Esophagus mucosa (tissue), 1 donor: Measurements from ENCODE around the gene MYO1C. TPM values are rescaled to one million over a fixed set of nuclear protein-coding genes. Genes with fewer than 3 reads are reported as not detected.
A peak's percentile ranks its signal among the peaks of the same experiment; 100 is the strongest.
"Not testable (repeated sequence)": the region's sequence is repeated elsewhere in the genome, so short reads cannot be mapped to it uniquely, and the experiment has no call there.

Experiments used
- ATAC-seq: fragments of 200-7000 bp; cut with Tn5 transposase; one replicate; pipeline ENCODE4 v1.9.1; 2020
- total RNA-seq: library from RNA; stranded (reverse); gene quantifications from one replicate; pipeline ENCODE4 v1.2.4, GENCODE V29; 2023
- donor health status: DM: yes; HTN: yes; CAD: no.

The MYO1C gene
- total RNA-seq, 1 donor from 2014 or later = 94.2 TPM

GRCh38 chr17:1508709-1509108 lies 16.2 kb upstream of the MYO1C start:
- ATAC-seq = not testable (repeated sequence)

- ATAC-seq = no peak
Measured at GRCh38 chr17:1506649-1507267, 14.3 kb upstream of the MYO1C start.

- ATAC-seq = no peak
Measured at GRCh38 chr17:1505586-1505985, 13.1 kb upstream of the MYO1C start.

DNA sequence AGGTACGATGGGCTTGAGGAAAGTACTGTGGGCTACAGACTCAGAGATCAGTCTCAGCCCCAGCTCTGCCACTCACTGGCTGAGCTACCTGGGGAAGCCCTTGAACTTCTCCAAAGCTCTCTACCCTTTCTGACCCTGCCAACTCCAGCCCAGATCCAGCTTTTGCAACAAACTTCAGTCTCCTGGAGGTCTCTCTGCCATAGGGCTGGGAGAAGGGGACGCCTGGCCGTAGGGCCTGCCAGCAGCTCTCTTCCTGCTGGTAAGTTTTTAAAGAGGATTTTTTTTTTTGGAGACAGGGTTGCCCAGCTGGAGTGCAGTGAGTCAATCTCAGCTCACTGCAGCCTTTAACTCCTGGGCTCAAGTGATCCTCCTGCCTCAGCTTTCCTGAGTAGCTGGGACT lies 12.4 kb upstream of the MYO1C start:
- ATAC-seq = no peak

DNA sequence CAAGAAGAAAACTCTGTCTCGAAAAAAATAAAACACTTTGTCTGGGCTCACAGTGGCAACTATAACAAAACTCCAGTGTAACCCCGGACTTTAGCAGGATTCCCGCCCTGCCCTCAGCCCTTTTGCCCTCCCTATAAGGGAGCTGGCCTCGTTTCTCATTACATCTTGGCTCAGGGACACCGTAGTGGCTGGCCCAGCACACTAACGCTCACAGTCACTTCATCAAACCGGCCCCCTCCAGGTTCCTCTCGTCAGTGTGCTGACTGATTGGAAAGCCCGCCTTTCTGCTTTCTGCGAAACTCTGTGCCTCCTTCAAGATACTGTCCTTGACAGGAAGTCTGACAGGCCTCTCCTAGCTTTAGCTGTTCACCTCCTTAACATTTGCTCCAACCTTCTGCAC lies 11.2 kb upstream of the MYO1C start:
- ATAC-seq = no peak

- no peak for ATAC-seq
Measured at GRCh38 chr17:1498869-1499268, 6.4 kb upstream of the MYO1C start.

GRCh38 chr17:1498233-1498632 lies 5.7 kb upstream of the MYO1C start:
- ATAC-seq = no peak

DNA sequence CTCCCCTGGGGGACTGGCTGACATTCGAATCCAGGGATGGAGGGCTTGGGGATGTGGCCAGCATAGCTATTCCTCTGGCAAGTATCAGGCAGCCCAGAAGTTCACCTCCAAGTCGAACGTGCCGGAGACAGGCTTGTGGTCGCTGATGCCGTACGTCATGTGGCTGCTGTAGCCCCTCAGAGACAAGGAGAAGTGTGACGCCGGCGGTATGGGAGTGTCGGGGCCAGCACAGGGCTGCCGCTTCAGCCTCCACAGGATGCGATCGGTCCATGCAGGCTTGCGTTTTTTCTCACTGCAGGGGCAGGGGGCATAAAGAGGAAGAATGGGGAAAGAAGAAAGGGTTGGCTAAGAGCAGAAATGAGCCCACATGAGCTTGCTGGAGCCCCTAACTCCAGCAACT lies 5.3 kb upstream of the MYO1C start:
- ATAC-seq = no peak

GRCh38 chr17:1496869-1497268 lies 4.4 kb upstream of the MYO1C start:
- ATAC-seq = no peak

DNA sequence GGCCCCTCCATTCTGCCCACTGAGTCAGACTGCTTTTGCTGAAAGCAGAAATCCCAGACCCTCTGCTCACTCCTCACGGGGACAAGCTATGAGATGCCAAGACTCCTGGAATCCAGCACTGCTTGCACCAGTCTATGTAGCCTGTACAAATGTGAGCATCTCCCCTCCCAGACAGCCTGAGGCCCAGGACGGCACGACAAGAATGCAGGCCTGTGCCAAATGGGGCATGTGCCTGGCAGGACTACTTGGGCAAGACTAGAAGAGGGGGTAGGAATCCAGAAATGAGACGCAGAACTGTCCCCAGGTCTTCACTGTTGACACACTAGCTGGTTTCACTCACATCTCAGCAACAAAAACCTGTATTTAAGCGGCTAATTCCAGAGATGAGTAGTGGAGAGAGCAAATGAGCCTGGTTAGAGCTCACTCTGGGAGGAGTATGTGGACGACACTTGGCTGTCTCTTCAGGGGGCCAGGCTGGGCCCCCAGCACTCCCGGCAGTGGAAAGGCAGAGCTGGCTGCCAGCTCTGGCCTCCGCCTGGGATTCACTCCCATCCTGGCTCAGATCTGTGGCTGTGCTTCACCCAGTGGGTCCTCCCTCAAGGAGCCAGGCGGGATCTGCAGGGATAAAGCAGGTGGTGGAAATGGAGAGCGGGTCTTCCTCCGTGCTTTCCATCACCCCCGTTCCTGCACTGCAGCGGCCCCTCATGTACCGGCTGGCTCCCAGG lies 2.9 kb upstream of the MYO1C start:
- no peak for ATAC-seq

- no peak for ATAC-seq
Measured at GRCh38 chr17:1494736-1495253, 2.3 kb upstream of the MYO1C start.

- no peak for ATAC-seq
Measured at GRCh38 chr17:1494203-1494602, 1.7 kb upstream of the MYO1C start.

DNA sequence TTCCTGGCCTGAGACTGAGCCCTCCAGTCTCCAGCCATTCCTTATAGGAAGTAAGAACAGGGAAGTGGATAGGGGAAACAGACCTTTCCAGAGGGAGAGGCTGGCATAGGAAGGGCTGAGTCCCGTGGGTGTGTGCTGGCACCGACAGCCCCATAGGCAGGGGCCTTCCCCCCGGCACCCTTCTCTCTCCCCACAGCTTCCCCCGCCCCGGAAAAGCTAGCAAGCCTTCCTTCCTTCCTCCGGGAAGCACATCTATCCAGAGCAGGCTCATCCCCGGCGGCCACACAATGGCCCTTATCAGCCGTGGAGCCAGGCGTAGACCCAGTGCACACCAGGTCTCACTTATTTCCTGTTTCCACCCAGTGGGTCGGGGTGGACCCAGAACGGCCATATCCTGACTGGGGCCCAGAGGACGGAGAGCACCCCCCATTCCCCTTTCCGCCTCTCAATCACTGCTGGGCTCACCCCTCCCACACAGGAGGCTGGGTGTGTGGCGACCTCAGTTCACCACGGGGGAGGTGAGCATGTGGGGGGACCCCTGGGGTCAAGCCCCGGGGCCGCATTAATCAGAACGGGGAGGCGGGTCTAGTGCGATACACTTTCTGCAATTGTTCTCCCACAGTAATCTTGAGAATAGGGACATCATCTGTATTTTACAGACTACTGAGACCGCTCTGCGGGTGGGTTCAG lies 950 bp upstream of the MYO1C start:
- no peak for ATAC-seq

DNA sequence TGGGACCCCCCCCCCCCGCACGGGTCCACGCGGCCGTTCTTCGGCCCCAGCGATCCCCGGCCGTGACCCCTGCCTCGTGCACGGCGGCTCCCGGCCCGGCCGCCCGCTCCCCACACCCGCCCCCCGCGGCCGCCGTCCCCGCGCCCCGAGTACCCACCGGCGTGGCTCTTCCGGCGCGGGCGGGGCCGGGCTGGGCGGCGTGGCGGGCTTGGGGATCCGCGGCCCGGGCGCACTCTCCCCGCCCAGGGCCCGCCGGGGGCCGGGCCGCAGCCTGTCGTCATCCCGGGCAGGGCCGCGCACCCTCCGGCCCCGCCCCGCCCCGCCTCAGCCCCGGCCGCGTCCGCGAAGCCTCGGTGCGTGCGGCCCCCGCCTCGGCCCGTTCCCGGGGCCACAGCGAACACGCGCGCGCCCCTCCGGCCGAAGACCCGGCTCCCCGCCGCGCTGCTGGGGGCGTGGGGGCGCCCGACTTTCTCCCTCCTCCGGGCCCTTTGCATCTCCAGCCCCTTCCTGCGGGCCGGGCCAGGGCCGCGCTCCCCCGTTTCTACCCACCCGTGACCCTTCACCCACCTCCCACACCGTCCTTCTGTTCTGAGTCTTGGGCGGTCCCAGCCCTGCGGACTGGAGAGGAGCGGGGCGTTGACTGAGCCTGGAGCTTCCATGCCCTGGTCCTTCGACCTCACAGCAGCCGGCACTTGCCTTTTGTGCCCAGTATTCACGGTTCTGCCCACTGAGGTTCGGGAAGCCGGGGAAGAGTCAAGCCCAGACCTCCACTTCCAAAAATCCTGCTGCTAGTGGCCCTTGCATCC lies 840 bp downstream of the MYO1C start:
- peak; percentile 61 for ATAC-seq

GRCh38 chr17:1490643-1491442 lies 1.6 kb downstream of the MYO1C start:
- ATAC-seq = peak; percentile 45

GRCh38 chr17:1488826-1489270 lies 3.6 kb downstream of the MYO1C start:
- ATAC-seq = no peak

- peak; percentile 56 for ATAC-seq
Measured at GRCh38 chr17:1487939-1488825, 4.3 kb downstream of the MYO1C start.

DNA sequence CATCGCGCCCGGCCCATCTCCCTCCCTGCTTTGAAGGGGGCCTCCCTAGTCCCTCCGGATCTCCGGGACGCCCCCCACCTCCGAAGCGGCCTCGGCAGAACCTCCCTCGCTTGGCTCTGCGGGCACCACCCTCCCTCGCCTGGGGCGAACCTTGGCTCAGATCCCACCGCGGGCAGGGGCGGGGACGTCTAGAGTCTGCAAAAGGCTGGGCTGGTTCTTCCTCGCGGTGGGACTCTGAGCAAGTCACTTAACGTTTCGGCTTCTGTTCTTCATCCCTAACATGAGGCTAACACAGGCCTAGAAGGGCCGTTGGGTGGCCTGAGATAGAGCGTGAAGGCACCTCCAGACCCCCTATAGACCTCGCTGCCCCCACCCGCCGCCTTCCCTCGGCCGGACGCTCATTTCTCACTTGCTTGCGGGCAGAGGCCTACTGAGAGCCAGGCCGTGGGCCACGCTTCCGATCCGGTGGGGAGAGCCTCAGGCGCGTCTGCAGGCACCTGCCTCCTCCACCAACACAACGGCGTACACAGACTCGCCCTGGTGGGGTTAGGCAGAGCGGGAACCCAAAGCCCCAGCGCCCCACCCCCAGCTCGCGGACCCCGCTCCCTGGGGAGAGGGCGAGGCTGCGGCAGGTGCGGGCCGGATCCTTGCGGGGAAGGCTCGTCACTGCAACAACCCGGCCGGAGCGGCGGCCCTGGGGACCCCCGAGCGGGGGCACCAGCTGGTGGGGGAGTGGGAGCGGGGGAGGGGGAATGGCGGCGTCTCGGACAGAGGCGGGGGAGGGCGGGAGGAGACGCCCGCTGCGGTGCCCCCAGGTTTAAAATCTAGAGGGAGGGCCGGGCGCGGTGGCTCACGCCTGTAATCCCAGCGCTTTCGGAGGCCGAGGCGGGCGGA lies 5.4 kb downstream of the MYO1C start:
- peak; percentile 38 for ATAC-seq
